CD4-positive, alpha-beta T cell treated with Interleukin-15 for 1 hour (primary cell): ENCODE results near the gene PHF20.
"Not testable (repeated sequence)": the region's sequence is repeated elsewhere in the genome, so short reads cannot be mapped to it uniquely, and the experiment has no call there.

Source experiments
- DNase-seq: peaks from one replicate; pipeline ENCODE4 v3.0.0-alpha.2; 2020

The PHF20 gene

GRCh38 chr20:35985806-35986205, 214.0 kb downstream of the PHF20 start:
- DNase-seq = no peak

DNA sequence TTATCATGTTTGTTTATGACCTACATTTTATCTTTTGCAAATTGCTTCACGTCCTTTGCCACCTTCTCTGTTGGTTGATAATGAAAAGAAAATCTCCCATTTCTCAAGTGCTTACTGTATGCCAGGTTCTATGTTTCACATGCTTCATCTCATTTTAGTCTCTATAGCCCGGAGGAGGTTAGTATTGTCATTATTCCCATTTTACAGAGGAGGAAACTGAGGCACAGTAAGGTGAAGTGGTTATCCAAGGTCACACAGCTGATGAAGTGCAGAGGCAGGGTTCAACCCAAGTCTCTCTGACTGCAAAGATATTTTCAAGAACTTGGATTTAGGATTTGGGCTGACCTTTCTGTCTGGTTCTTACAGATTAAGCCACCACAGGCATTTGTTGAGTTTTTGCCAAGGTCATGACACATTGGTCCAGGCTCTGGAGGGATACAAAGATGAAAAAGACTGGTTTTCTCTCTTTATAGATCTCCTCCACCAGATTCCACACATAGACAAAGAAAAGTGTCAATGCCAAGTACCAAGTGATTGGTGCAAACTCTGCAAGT, 217.2 kb downstream of the PHF20 start:
- no peak for DNase-seq

GRCh38 chr20:35991142-35991771, 219.4 kb downstream of the PHF20 start:
- DNase-seq = no peak

DNA sequence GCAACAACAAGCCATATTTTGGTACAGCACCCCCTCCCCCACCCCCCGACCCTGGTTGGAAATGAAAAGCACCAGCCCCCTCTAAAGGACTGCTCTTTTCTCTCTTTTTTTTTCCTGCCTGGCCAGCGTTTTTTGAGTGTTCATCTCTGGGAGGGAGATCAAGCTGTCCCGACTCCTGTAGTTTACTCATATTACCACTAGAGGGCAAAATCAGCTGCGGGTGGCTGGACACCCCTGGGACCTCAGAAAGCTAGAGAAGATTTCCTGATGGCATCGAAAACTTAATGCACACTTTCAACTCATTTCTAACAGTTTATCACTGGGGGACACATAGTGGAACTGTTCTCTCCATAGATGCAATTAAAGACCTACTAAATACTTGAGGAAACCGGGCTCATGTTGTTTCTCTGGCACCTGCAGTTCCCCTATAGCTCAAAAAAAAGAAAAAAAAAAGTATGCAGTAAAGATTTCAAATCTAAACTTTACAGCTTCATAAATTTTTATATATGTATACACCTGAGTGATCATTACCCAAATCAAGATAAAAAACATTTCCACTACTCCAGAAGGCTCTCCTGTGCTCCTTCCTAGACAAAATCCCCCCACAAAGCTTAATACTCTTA, 221.0 kb downstream of the PHF20 start:
- DNase-seq = peak; percentile 44

DNA sequence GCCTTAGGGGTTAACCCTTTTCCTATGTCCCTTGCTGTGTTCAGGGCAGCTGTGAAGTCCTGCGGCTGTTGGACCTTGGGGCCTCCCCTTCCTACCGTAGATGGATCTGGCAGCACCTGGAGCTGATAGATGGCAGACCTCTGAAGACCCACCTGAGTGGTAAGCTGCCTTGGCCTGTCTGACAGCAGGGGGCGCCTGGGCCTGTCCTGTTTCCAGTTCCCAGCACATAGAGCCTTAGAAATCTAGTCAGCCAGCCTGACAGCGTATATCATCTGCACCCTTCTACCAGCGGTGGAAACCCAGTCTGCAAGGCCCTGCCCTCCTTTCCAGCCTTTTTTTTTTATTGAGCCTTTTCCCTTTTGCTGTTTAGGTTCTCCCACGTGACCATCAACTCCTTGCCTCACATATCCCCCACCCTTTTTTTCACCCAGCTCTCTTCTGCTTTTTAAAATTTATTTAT, 223.2 kb downstream of the PHF20 start:
- peak; percentile 73 for DNase-seq

- not testable (repeated sequence) for DNase-seq
These were observed 224.7 kb downstream of the PHF20 start for GRCh38 chr20:35996492-35996891.
